GM12891 (cell line): ENCODE data around the gene CLEC1A.

Experiments used
- DNase-seq: peaks from one replicate; pipeline ENCODE4 v3.0.0; 2011; ENCODE audit warnings: low spot score; ENCODE audit not compliant: insufficient read length
- FAIRE-seq: peaks from 2 replicates; lab custom pipeline; 2011; peaks lifted over from hg19 to GRCh38; lab: Jason Lieb, UNC
- PAX5 ChIP-seq: IDR thresholded peaks from 2 replicates; pipeline ENCODE4 v1.6.1; 2011; ENCODE audit warnings: low read length, moderate library complexity, mild to moderate bottlenecking; ENCODE audit not compliant: insufficient read depth, severe bottlenecking
- POLR2A ChIP-seq: IDR thresholded peaks from 2 replicates; pipeline ENCODE4 v1.6.1; 2011; ENCODE audit warnings: low read depth, low read length, control low read depth
- POLR2AphosphoS5 ChIP-seq: IDR thresholded peaks from 2 replicates; pipeline ENCODE4 v1.6.1; 2011; ENCODE audit warnings: low read depth, low read length, control low read depth
- POU2F2 ChIP-seq: IDR thresholded peaks from 2 replicates; pipeline ENCODE4 v1.6.1; 2011; ENCODE audit warnings: low read depth, mild to moderate bottlenecking, control low read depth, low read length, moderate library complexity
- SPI1 ChIP-seq: IDR thresholded peaks from 2 replicates; pipeline ENCODE4 v1.6.1; 2011; ENCODE audit warnings: low read depth, low read length, control low read depth
- TAF1 ChIP-seq: IDR thresholded peaks from 2 replicates; pipeline ENCODE4 v1.6.1; 2011; ENCODE audit warnings: low read depth, low read length, control low read depth

CLEC1A gene

GRCh38 chr12:10102322-10102721 lies 3.5 kb upstream of the CLEC1A start:
- DNase-seq (no peak), FAIRE-seq (no peak)
- TF ChIP-seq SPI1 (no peak), PAX5 (no peak), POU2F2 (no peak), POLR2AphosphoS5 (no peak), POLR2A (no peak), TAF1 (no peak)

- no peak for DNase-seq
- no peak for FAIRE-seq
- no peak for TF ChIP-seq POLR2A
- no peak for TF ChIP-seq POLR2AphosphoS5
- no peak for TF ChIP-seq SPI1
- TF ChIP-seq POU2F2 = no peak
Observed at GRCh38 chr12:10101648-10102220, 2.9 kb upstream of the CLEC1A start.

GRCh38 chr12:10101042-10101579 lies 2.3 kb upstream of the CLEC1A start:
- DNase-seq (no peak), FAIRE-seq (no peak)
- TF ChIP-seq PAX5 (no peak), TAF1 (no peak), POLR2AphosphoS5 (no peak), SPI1 (no peak), POLR2A (no peak), POU2F2 (no peak)

- DNase-seq (no peak), FAIRE-seq (no peak)
- TF ChIP-seq POU2F2 (no peak), PAX5 (no peak), SPI1 (no peak), POLR2A (no peak), TAF1 (no peak), POLR2AphosphoS5 (no peak)
Observed at GRCh38 chr12:10097521-10097920, 1.3 kb downstream of the CLEC1A start.

- no peak for TF ChIP-seq SPI1
- no peak for TF ChIP-seq POLR2A
- no peak for TF ChIP-seq POU2F2
- no peak for TF ChIP-seq PAX5
- TF ChIP-seq TAF1 = no peak
- TF ChIP-seq POLR2AphosphoS5 = no peak
- FAIRE-seq = no peak
- DNase-seq = no peak
Observed at GRCh38 chr12:10095971-10096370, 2.8 kb downstream of the CLEC1A start.

- no peak for TF ChIP-seq POLR2AphosphoS5
- TF ChIP-seq SPI1 = no peak
- TF ChIP-seq TAF1 = no peak
- TF ChIP-seq PAX5 = no peak
- no peak for TF ChIP-seq POU2F2
- TF ChIP-seq POLR2A = no peak
- no peak for FAIRE-seq
- no peak for DNase-seq
Observed at GRCh38 chr12:10094646-10095395, 4.0 kb downstream of the CLEC1A start.

GRCh38 chr12:10088955-10089900 lies 9.6 kb downstream of the CLEC1A start:
- FAIRE-seq (no peak), DNase-seq (no peak)
- TF ChIP-seq POLR2A (no peak), PAX5 (no peak), TAF1 (no peak), SPI1 (no peak), POLR2AphosphoS5 (no peak), POU2F2 (no peak)

GRCh38 chr12:10088031-10088430 lies 10.8 kb downstream of the CLEC1A start:
- TF ChIP-seq PAX5 (no peak), POLR2A (no peak), SPI1 (no peak), POLR2AphosphoS5 (no peak), POU2F2 (no peak), TAF1 (no peak)
- no peak for DNase-seq
- FAIRE-seq = no peak

- DNase-seq (no peak), FAIRE-seq (no peak)
- TF ChIP-seq SPI1 (no peak), PAX5 (no peak), POLR2AphosphoS5 (no peak), POLR2A (no peak), TAF1 (no peak), POU2F2 (no peak)
Observed at GRCh38 chr12:10086387-10086786, 12.4 kb downstream of the CLEC1A start.
